ENCODE data around the gene MVD. TPM values are rescaled to one million over a fixed set of nuclear protein-coding genes. Genes with fewer than 3 reads are reported as not detected.

The MVD gene
- total RNA-seq, 1 donor from 2014 or later: 40.0 TPM

DNA sequence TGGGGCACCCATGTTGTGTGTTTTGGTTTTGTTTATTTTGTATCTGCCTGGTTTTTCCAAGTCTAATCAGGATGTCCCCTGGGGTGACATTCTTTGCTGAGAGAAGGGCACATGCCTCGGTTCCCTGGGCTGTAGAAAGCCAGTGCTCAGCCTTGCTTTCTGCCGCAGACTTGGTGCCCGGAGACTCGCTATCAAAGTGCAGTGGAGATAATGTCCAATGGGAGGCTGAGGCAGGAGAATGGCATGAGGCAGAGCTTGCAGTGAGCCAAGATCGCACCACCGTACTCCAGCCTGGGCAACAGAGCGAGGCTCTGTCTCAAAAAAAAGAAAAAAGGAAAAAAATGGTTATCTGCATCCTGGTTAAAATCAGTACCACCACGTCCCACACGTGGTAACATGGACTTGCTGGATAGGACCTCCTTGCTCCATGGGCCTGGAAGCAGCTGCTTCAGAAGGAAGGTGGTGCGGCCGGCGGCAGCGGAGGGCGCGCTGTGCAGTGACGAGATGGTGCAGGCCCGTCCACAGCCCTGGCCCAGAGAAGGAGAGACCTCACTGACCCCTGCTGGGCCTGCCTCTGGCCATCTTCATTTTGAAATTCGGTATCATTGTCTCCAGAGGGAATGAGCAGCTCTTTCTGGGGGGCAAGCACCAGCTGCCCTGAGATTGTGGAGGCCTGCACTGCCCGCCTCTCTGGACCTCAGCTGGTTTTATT lies 43.8 kb downstream of the MVD start:
- H3K4me1 Mint-ChIP-seq (ENCODE audit: low read depth): peaks cover 14% of the 10 kb centered on the region
- no peak for DNase-seq (ENCODE audit: low spot score)
- no peak overlapping the region for H3K27ac Mint-ChIP-seq (ENCODE audit: unreplicated experiment)
- no peak overlapping the region for H3K4me3 Mint-ChIP-seq (ENCODE audit: unreplicated experiment)
- H3K9me3 Mint-ChIP-seq (ENCODE audit: low read depth): no peaks in the 10 kb centered on the region
- TF ChIP-seq, protein P1, sequence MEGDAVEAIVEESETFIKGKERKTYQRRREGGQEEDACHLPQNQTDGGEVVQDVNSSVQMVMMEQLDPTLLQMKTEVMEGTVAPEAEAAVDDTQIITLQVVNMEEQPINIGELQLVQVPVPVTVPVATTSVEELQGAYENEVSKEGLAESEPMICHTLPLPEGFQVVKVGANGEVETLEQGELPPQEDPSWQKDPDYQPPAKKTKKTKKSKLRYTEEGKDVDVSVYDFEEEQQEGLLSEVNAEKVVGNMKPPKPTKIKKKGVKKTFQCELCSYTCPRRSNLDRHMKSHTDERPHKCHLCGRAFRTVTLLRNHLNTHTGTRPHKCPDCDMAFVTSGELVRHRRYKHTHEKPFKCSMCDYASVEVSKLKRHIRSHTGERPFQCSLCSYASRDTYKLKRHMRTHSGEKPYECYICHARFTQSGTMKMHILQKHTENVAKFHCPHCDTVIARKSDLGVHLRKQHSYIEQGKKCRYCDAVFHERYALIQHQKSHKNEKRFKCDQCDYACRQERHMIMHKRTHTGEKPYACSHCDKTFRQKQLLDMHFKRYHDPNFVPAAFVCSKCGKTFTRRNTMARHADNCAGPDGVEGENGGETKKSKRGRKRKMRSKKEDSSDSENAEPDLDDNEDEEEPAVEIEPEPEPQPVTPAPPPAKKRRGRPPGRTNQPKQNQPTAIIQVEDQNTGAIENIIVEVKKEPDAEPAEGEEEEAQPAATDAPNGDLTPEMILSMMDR (IDR thresholded peaks at IDR 0.05): no peak
- no peaks in the 10 kb centered on the region for H3K27me3 Mint-ChIP-seq (ENCODE audit: low read depth)
- H3K36me3 Mint-ChIP-seq (ENCODE audit: low read depth): peaks cover 8% of the 10 kb centered on the region

DNA sequence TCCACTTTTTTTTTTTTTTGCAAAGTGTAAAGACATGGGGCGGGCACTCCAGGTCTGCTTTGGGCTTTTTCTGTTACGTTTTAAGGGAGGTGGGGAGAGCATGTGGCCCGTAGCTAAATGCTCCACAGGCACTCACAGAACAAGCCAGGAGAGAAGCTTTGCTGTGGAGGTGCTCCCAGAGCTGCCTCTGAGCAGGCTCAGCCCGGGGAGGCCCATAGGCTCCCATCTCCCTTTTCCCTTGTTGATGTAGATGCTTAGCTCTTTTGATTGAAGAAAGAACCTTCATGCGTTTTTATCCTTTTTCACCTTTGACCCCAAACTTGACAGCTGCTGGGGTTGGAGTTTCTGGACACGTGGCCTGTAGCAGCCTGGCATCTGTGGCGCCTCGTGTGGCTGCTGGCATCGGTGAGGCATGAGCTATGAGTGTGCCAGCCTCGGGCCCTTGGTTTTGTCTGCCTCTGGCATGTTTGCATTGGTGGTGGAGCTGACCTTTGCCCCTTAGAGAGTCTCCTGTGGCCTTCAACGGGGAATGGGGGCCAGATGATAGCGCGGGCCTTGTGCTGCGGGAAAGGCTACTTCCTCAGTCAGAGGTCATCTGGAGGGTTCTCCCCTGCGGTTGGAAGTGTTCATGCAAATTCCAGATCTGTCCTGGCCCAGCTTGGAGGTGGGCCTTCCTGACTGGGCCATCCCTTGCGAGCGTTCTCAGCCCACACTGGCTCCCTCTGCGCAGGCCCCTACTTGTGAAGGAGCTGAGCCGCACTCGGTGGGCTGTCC lies 44.5 kb downstream of the MVD start:
- Mint-ChIP-seq H3K4me3 (ENCODE audit: unreplicated experiment) (no peak overlapping the region), H3K4me1 (ENCODE audit: low read depth) (peaks cover 22% of the 10 kb centered on the region), H3K36me3 (ENCODE audit: low read depth) (peaks cover 6% of the 10 kb centered on the region)

DNA sequence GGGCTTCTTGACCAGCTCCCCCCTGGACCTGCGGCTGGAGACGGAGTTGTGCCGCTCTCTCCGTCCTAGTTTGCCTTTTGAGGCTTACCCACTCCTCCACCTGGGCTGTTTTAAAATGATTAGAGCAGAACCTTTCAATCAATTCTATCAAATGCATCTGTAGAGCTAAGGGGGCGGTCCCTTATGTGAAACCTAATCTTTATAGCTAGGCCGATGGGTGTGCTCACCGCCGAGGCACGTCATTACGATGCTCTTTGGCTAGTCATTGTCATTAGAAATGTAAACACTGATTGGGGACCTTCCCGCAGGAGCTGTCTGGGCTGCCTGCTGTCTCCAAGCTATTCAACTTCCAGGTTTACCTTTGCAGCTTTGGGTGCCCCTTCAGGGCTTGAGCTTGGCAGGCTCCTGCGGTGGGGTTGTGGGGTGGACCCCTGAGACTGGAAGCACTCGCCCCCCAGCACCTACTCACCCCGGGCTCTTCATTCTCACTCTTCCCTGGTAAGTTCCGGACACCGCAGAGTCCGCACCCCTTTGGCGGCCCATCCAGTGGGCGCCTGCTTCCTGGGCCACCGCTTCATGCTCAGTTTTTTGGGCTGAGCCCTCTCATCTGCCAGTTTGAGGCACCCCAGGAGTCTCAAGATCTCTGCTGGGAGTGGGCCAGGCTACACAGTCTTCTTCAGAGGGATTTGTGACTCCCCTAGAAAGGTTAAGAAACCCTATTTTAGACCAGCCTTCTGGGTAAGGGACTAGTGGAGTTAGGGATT lies 45.4 kb downstream of the MVD start:
- Mint-ChIP-seq H3K27me3 (ENCODE audit: low read depth) (no peaks in the 10 kb centered on the region), H3K4me3 (ENCODE audit: unreplicated experiment) (no peak overlapping the region), H3K9me3 (ENCODE audit: low read depth) (no peaks in the 10 kb centered on the region), H3K36me3 (ENCODE audit: low read depth) (peaks cover 5% of the 10 kb centered on the region), H3K27ac (ENCODE audit: unreplicated experiment) (no peak overlapping the region), H3K4me1 (ENCODE audit: low read depth) (peaks cover 22% of the 10 kb centered on the region)
- TF ChIP-seq, protein P1 (IDR thresholded peaks at IDR 0.05): no peak
- DNase-seq (ENCODE audit: low spot score): no peak

More for the DNA sequence above, 44.5 kb downstream of the MVD start:
- TF ChIP-seq, protein P1 (IDR thresholded peaks at IDR 0.05): no peak
- H3K27ac Mint-ChIP-seq (ENCODE audit: unreplicated experiment): no peak overlapping the region
- DNase-seq (ENCODE audit: low spot score): no peak
- no peaks in the 10 kb centered on the region for H3K27me3 Mint-ChIP-seq (ENCODE audit: low read depth)
- H3K9me3 Mint-ChIP-seq (ENCODE audit: low read depth): no peaks in the 10 kb centered on the region

DNA sequence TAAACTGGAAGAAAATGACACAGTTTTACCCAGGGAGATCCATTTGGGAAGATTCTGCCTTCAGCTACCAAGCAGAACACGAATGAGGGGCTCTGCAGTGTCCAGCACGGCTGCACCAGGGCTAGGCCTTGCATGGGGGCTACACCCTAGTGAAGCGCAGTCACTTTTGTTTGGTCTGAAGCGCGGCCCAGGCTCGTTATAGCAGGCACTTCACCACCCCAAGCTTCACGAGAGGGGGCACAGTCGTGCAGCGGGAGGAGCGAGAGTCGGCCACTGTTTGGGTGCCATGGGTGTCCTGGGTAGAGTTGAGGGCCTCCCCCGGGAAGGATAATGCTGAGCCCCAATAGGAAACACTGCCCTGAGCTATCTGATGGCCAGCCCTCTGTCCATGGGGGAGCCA lies 46.2 kb downstream of the MVD start:
- H3K27ac Mint-ChIP-seq (ENCODE audit: unreplicated experiment): no peak overlapping the region

More for the DNA sequence above, 46.2 kb downstream of the MVD start:
- Mint-ChIP-seq H3K27me3 (ENCODE audit: low read depth) (no peaks in the 10 kb centered on the region), H3K4me1 (ENCODE audit: low read depth) (peaks cover 22% of the 10 kb centered on the region), H3K9me3 (ENCODE audit: low read depth) (no peaks in the 10 kb centered on the region), H3K36me3 (ENCODE audit: low read depth) (peaks cover 5% of the 10 kb centered on the region), H3K4me3 (ENCODE audit: unreplicated experiment) (no peak overlapping the region)
- TF ChIP-seq, protein P1 (IDR thresholded peaks at IDR 0.05): no peak
- DNase-seq (ENCODE audit: low spot score): no peak

Data from chondrocyte (in vitro differentiated cells).